Activated naive CD4-positive, alpha-beta T cell treated with anti-CD3 and anti-CD28 coated beads for 36 hours (primary cell): ENCODE data around the gene TCEA3. TPM values are rescaled to one million over a fixed set of nuclear protein-coding genes. Genes with fewer than 3 reads are reported as not detected.
A peak's percentile ranks its signal among the peaks of the same experiment; 100 is the strongest.

ENCODE experiments used
- CTCF ChIA-PET: fragments of 350-600 bp; sonication (Branson Sonifier 250); formaldehyde crosslinking; loops from one replicate; lab custom pipeline; 2021; ENCODE audit warnings: antibody characterized with exemption; lab: Charles Lee
- DNase-seq: peaks from one replicate; pipeline ENCODE4 v3.0.0-alpha.2; 2020
- H3K27ac Mint-ChIP-seq: one replicate; pipeline ENCODE4 v1.8.0; 2021; ENCODE audit warnings: mild to moderate bottlenecking, mixed read lengths
- H3K27me3 Mint-ChIP-seq: one replicate; pipeline ENCODE4 v1.8.0; 2021; ENCODE audit warnings: low read depth, mixed read lengths
- H3K36me3 Mint-ChIP-seq: one replicate; pipeline ENCODE4 v1.8.0; 2021; ENCODE audit warnings: low read depth, mixed read lengths
- H3K4me1 Mint-ChIP-seq: one replicate; pipeline ENCODE4 v1.8.0; 2021; ENCODE audit warnings: low read depth, mixed read lengths
- H3K4me3 Mint-ChIP-seq: one replicate; pipeline ENCODE4 v1.8.0; 2021; ENCODE audit warnings: mild to moderate bottlenecking, moderate library complexity, mixed read lengths
- H3K9me3 Mint-ChIP-seq: one replicate; pipeline ENCODE4 v1.8.0; 2021; ENCODE audit warnings: mixed read lengths
- intact Hi-C: fragments of 100-400 bp; cut with micrococcal nuclease; formaldehyde crosslinking; loops from one replicate; pipeline ENCODE4 v1.15.1; 2023
- total RNA-seq, 2 experiments: library from RNA; stranded (reverse); gene quantifications; one replicate each; pipeline ENCODE4 v1.2.3, GENCODE V29; 2021

The TCEA3 gene
- total RNA-seq, 2 experiments from 2014 or later: 13.7 to 15.3 TPM

GRCh38 chr1:23396380-23396779 lies 28.2 kb downstream of the TCEA3 start:
- Mint-ChIP-seq H3K36me3 (no peaks in the 10 kb centered on the region), H3K4me3 (no peak overlapping the region), H3K27me3 (no peaks in the 10 kb centered on the region), H3K27ac (no peak overlapping the region), H3K4me1 (peaks cover 8% of the 10 kb centered on the region), H3K9me3 (no peaks in the 10 kb centered on the region)
- CTCF ChIA-PET: interaction anchor here (0.5 to 3.7 kb wide), 2 partner anchors 8 to 20 kb away, joined by 3 to 18 read pairs; no protein-coding TSS in a partner anchor
- intact Hi-C loops: no loop called here
- DNase-seq: no peak

GRCh38 chr1:23395849-23396248 lies 28.7 kb downstream of the TCEA3 start:
- no peaks in the 10 kb centered on the region for H3K27me3 Mint-ChIP-seq
- DNase-seq: no peak
- intact Hi-C loops: no loop called here
- H3K36me3 Mint-ChIP-seq: no peaks in the 10 kb centered on the region
- no peaks in the 10 kb centered on the region for H3K9me3 Mint-ChIP-seq
- no peak overlapping the region for H3K4me3 Mint-ChIP-seq
- H3K4me1 Mint-ChIP-seq: peaks cover 8% of the 10 kb centered on the region
- peak overlapping the region; percentile 44 for H3K27ac Mint-ChIP-seq
- CTCF ChIA-PET: interaction anchor here (3.7 kb wide), 1 partner anchor 8 kb away, joined by 18 read pairs; no protein-coding TSS in a partner anchor

GRCh38 chr1:23395154-23395724 lies 29.3 kb downstream of the TCEA3 start:
- Mint-ChIP-seq H3K4me1 (peaks cover 8% of the 10 kb centered on the region), H3K27ac (no peak overlapping the region), H3K9me3 (no peaks in the 10 kb centered on the region), H3K4me3 (no peak overlapping the region), H3K27me3 (no peaks in the 10 kb centered on the region), H3K36me3 (no peaks in the 10 kb centered on the region)
- intact Hi-C loops: no loop called here
- CTCF ChIA-PET: interaction anchor here (3.7 kb wide), 1 partner anchor 9 kb away, joined by 18 read pairs; no protein-coding TSS in a partner anchor
- DNase-seq: no peak

- intact Hi-C loops: no loop called here
Measured at GRCh38 chr1:23394684-23395083, 29.9 kb downstream of the TCEA3 start.

GRCh38 chr1:23394181-23394580 lies 30.4 kb downstream of the TCEA3 start:
- Mint-ChIP-seq H3K4me1 (peaks cover 8% of the 10 kb centered on the region), H3K27ac (no peak overlapping the region), H3K27me3 (no peaks in the 10 kb centered on the region), H3K4me3 (no peak overlapping the region), H3K36me3 (no peaks in the 10 kb centered on the region), H3K9me3 (no peaks in the 10 kb centered on the region)
- intact Hi-C loops: no loop called here
- CTCF ChIA-PET: interaction anchor here (0.6 to 3.7 kb wide), 2 partner anchors 10 to 144 kb away, joined by 4 to 18 read pairs; no protein-coding TSS in a partner anchor
- no peak for DNase-seq

More at GRCh38 chr1:23394684-23395083, 29.9 kb downstream of the TCEA3 start:
- Mint-ChIP-seq H3K4me3 (no peak overlapping the region), H3K27me3 (no peaks in the 10 kb centered on the region), H3K27ac (no peak overlapping the region), H3K9me3 (no peaks in the 10 kb centered on the region), H3K4me1 (peaks cover 8% of the 10 kb centered on the region), H3K36me3 (no peaks in the 10 kb centered on the region)
- CTCF ChIA-PET: interaction anchor here (3.7 kb wide), 1 partner anchor 10 kb away, joined by 18 read pairs; no protein-coding TSS in a partner anchor
- DNase-seq: no peak

- no peak for DNase-seq
- Mint-ChIP-seq H3K27me3 (no peaks in the 10 kb centered on the region), H3K4me1 (peaks cover 8% of the 10 kb centered on the region), H3K4me3 (no peak overlapping the region), H3K9me3 (no peaks in the 10 kb centered on the region), H3K27ac (no peak overlapping the region), H3K36me3 (no peaks in the 10 kb centered on the region)
- intact Hi-C loops: no loop called here
- CTCF ChIA-PET: interaction anchor here (0.6 to 3.7 kb wide), 2 partner anchors 11 to 144 kb away, joined by 4 to 18 read pairs; no protein-coding TSS in a partner anchor
Measured at GRCh38 chr1:23393706-23394105, 30.8 kb downstream of the TCEA3 start.

GRCh38 chr1:23392125-23392855 lies 32.3 kb downstream of the TCEA3 start:
- no peaks in the 10 kb centered on the region for H3K36me3 Mint-ChIP-seq
- H3K27ac Mint-ChIP-seq: no peak overlapping the region
- no peaks in the 10 kb centered on the region for H3K27me3 Mint-ChIP-seq
- H3K4me1 Mint-ChIP-seq: peaks cover 8% of the 10 kb centered on the region
- no peaks in the 10 kb centered on the region for H3K9me3 Mint-ChIP-seq
- H3K4me3 Mint-ChIP-seq: no peak overlapping the region
- CTCF ChIA-PET: interaction anchor here (3.7 kb wide), 1 partner anchor 12 kb away, joined by 18 read pairs; no protein-coding TSS in a partner anchor
- no peak for DNase-seq
- intact Hi-C loops: no loop called here

- H3K4me1 Mint-ChIP-seq: no peaks in the 10 kb centered on the region
- no peaks in the 10 kb centered on the region for H3K27me3 Mint-ChIP-seq
- no peak for DNase-seq
- H3K9me3 Mint-ChIP-seq: no peaks in the 10 kb centered on the region
- no peak overlapping the region for H3K27ac Mint-ChIP-seq
- H3K4me3 Mint-ChIP-seq: no peak overlapping the region
- intact Hi-C loops: no loop called here
- H3K36me3 Mint-ChIP-seq: no peaks in the 10 kb centered on the region
- CTCF ChIA-PET: interaction anchor here (1.2 to 1.8 kb wide), 2 partner anchors 14 to 15 kb away, joined by 3 to 4 read pairs; no protein-coding TSS in a partner anchor
Measured at GRCh38 chr1:23389837-23390321, 34.7 kb downstream of the TCEA3 start.

GRCh38 chr1:23387494-23387893 lies 37.1 kb downstream of the TCEA3 start:
- intact Hi-C loops: no loop called here
- Mint-ChIP-seq H3K9me3 (no peaks in the 10 kb centered on the region), H3K4me3 (no peak overlapping the region), H3K27me3 (no peaks in the 10 kb centered on the region), H3K4me1 (no peaks in the 10 kb centered on the region), H3K36me3 (no peaks in the 10 kb centered on the region), H3K27ac (peak overlapping the region; percentile 2)
- DNase-seq: no peak
- CTCF ChIA-PET: no interaction called here

- Mint-ChIP-seq H3K36me3 (no peaks in the 10 kb centered on the region), H3K9me3 (no peaks in the 10 kb centered on the region), H3K27ac (no peak overlapping the region), H3K27me3 (no peaks in the 10 kb centered on the region), H3K4me3 (no peak overlapping the region), H3K4me1 (no peaks in the 10 kb centered on the region)
- intact Hi-C loops: no loop called here
- CTCF ChIA-PET: interaction anchor here (0.5 kb wide), 1 partner anchor 155 kb away, joined by 3 read pairs; no protein-coding TSS in a partner anchor
- DNase-seq: no peak
Measured at GRCh38 chr1:23385119-23385621, 39.4 kb downstream of the TCEA3 start.

- Mint-ChIP-seq H3K4me3 (no peak overlapping the region), H3K27me3 (no peaks in the 10 kb centered on the region), H3K4me1 (no peaks in the 10 kb centered on the region), H3K36me3 (no peaks in the 10 kb centered on the region), H3K27ac (no peak overlapping the region), H3K9me3 (no peaks in the 10 kb centered on the region)
- no peak for DNase-seq
- intact Hi-C loops: no loop called here
- CTCF ChIA-PET: interaction anchor here (0.5 to 1.0 kb wide), 2 partner anchors 112 to 155 kb away, joined by 3 read pairs; no protein-coding TSS in a partner anchor
Measured at GRCh38 chr1:23384312-23385058, 40.1 kb downstream of the TCEA3 start.
